Measurements from ENCODE around the gene HJV.
"Not testable (repeated sequence)": the region's sequence is repeated elsewhere in the genome, so short reads cannot be mapped to it uniquely, and the experiment has no call there.

The HJV gene

DNA sequence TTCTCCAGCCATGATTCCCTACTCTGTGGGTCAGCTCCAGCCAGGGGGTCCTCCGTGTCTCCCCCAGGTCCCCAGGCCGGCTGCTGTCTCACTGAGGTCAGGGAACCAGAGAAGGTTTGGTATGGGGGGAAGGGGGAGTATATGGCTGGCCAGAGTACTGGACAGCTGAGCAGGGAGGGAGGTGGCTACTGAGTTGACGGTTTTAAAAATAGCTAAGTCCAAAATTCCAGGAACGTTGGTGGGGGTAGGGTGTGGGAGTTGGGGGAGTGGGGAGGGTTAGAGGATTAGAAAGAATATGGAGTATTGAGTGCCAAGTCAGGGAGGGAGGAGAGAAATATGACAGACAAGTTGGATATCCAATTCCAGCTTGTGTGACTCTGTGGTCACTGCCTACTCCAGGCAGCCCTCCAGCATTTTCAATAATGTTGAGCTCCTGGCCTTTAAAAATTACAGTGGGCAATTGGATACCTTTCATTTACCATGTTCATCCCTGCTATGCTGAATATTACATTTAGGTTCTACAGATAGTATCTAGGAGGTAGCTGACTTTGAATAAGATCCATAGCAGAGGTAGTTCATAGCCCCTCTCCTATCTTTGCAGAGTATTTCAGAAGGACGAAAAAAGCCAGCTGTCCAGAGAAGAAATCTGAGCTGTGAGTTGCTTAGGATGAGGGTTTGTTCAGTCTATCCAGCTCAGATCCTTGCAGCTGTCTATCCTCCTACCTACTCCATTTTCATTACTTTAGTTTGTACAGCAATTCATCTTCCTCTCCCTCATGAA is at the start of gene HJV:
HJV (minus strand) TSS at position 114 of the 781 bp plus-strand sequence. CDS start 1,504 bp downstream, outside the sequence.
- DNase-seq (ENCODE audit: low spot score): no peak

- DNase-seq (ENCODE audit: low spot score): not testable (repeated sequence)
Measured at GRCh38 chr1:146059148-146059547, 37.6 kb upstream of the HJV start.

DNA sequence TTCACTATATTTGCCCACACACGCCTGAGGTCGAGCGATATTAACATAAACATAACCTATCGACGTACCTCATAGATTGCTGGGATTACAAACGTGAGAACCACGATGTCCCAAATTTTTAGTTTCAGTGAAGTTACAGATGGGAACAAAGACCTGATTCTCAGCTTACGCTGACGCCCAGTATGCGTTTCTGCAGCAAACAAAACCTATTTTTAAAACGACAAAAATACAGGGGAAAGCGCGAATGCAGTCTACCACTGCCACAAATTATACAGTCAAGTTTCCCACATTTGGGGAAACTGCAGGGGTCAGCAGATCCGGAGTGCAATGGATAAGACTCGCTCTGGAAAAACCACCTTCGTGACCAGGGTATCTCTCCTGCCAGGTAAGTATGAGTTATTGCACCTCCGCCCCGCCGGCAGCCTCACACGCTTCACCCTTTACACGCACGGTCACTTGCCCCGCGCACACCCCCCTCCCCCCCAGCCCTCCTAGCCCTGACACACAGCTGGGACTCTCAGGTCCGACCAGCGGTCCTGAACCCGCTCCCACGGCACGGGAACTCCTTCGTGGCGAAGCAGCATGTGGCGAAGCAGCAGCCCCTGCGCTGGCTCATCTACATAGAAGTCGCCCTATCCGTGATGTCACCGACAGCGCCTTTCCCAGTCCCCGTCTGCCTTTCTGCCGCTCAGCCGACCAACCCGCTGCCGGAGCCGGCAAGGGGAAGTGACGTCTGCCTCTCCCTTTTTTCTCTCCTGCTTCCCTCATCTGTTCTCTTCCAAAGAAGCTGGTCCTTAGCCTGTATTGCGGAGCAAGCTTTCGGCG is 30.5 kb upstream of the HJV start:
- DNase-seq (ENCODE audit: low spot score): peak; percentile 64

GRCh38 chr1:146051452-146051851 is 29.9 kb upstream of the HJV start:
- DNase-seq (ENCODE audit: low spot score): no peak

DNA sequence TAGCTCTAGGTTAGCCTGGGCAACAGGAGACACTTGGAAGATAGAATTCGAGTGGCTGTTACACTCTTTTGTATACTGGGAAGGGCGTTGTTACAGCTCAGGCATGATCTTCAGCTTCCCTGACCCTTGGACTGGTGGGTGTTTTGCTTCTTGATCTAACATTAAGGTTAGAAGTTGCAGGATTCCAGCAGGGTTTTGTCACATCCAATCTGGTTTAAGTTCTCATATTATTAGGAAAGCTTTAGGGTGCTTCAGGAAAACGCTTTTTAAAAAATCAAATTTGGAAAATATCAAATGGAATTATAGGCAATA is 29.1 kb upstream of the HJV start:
- not testable (repeated sequence) for DNase-seq (ENCODE audit: low spot score)

DNA sequence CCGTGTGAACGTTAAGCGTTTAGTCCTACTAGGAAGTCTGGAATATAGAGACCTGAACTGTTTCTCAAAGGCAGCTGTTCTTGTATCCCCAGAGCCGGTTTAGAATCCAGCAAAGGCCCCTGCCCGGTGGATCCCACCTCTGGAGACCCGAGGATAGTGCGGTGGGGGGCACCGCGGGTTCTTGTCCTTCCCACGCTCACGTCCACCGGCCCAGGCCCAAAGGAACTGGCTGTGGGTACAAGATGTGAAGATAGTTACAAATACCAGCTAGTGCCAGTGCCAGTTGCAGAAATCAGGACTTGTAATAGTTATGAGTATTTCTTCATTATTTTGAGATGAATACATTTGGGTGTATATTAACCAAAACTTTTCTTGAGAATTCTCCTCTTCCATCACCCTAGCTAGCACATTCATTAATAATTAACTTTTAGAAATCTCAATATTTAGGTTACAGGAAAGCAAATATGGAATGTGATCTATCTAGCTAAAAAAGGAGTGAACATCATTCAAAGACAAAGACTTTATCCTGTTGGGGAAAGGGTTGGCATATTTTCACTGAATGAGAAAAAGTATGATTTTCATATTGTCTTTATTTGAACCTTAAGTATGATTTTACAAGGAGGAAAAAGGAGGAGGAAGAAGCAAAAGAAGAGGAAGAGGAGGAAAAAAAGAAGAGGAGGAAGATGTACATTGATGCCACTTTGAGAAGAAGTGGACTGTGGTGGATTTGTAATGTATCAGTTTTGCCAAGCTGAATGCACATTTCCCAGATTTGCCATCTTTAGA is 28.5 kb upstream of the HJV start:
- DNase-seq (ENCODE audit: low spot score): not testable (repeated sequence)

GRCh38 chr1:146049436-146049835 is 27.9 kb upstream of the HJV start:
- DNase-seq (ENCODE audit: low spot score): no peak

- DNase-seq (ENCODE audit: low spot score): peak; percentile 60
Measured at GRCh38 chr1:146048514-146049115, 27.1 kb upstream of the HJV start.

DNA sequence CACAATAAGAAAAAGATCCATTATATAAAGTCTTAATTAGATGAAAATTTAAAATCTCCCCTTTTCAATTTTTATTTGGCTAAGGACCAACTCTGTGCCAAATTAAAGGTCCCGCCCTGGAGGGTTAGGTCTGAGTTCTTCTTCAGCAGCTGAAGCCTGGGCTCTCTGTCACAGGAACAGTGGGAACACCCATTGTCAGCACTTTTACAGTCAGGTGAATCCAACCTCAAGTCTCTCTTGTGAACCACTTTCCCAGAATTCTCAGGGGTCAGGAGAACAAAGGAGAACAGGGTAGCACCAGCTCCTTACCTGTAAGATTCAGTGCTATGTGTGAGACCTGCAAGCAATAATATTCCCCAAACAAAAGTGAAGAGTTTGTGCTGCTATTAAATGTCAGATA is 25.1 kb upstream of the HJV start:
- DNase-seq (ENCODE audit: low spot score): no peak

DNA sequence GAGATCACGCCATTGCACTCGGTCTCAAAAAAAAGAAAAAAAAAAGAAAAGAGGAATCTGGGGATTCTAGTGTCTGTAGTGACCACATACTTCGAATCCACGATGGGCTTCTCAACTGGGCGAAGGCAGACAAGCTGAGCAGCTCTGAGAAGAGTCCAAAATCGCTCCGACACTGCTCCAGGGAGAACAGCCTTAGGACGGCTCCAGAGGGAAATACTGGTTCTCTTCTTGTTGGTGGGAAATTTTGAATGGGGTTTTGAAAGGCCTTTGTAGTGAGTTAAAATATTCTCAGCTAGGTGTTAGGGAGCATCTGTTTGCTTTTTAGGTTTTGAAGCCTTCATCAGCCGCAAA is 18.3 kb upstream of the HJV start:
- no peak for DNase-seq (ENCODE audit: low spot score)

GRCh38 chr1:146036965-146037646 is 15.6 kb upstream of the HJV start:
- peak; percentile 62 for DNase-seq (ENCODE audit: low spot score)

DNA sequence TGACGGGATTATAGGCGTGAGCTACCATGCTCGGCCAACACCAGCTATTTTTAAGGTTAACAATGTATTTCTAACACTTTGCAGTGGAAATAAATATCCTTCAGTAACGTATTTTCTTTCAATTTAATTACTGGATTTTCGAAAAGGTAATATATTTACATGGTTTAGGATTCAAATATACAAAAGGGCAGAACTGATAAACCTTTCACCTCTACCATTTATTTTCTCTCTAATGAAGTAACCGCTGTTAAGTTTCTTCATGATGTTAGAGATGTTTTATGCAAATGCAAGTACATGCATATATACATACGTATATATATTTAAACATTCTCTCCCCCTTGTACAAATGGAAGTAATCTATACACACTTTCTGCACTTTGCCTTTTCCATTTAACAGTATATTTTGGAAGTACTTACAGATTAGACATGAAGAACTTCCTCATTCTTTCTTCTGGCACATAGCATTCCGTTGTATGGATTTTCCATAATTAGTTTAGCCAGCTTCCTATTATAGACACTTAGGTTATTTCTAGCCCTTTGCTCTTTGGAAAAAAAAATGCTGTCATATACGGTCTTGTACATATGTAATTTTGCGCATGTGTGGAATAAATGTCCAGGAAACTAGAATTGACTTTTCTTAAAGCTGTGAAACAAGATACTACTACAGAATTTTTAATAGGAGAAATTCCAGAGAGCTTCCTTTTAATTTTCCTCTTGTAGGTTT is 14.9 kb upstream of the HJV start:
- DNase-seq (ENCODE audit: low spot score): no peak

GRCh38 chr1:146035048-146035423 is 13.5 kb upstream of the HJV start:
- DNase-seq (ENCODE audit: low spot score): peak; percentile 28

GRCh38 chr1:146032631-146033219 is 11.2 kb upstream of the HJV start:
- peak; percentile 55 for DNase-seq (ENCODE audit: low spot score)

DNA sequence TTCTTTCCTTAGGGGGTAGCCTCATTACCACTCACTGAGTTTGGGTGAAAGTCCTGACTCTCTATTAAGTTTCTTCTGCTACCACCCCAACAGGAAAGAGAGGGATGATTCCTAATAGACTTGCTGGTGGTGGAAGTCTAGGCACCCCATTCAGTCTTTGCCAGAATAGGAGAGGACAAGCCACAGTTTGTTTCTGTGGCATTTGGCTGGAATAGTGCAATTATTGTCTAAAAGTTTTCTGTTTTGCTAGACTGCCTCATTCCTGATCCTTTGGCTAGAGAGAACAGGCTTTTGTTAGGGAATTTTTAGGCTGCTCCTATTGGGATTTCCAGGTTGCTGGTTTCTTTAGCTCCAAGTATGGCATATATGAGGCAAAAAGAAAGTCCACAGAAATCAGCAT is 9.9 kb upstream of the HJV start:
- DNase-seq (ENCODE audit: low spot score): no peak

DNA sequence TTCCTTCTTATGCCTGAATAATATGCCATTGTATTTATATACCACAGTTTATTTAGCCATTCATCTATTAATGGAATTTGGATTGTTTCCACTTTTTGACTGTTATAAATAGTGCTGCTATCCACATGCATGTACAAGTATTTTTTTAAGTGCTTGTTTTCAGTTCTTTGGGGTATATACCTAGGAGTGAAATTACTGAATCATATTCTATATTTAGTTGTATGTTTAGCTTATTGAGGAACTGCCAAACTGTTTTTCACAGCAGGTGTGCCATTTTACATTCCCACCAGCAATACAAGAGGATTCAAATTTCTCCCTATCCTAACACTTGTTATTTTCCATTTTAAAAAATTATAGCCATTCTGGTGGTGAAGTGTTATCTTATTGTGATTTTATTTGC is 7.6 kb upstream of the HJV start:
- DNase-seq (ENCODE audit: low spot score): no peak

- DNase-seq (ENCODE audit: low spot score): not testable (repeated sequence)
Measured at GRCh38 chr1:146026650-146027049, 5.1 kb upstream of the HJV start.

- not testable (repeated sequence) for DNase-seq (ENCODE audit: low spot score)
Measured at GRCh38 chr1:146025787-146026495, 4.4 kb upstream of the HJV start.

- no peak for DNase-seq (ENCODE audit: low spot score)
Measured at GRCh38 chr1:146022403-146023127, 1.0 kb upstream of the HJV start.

Measured in GM03348 (cell line).